HEK293T (cell line): ENCODE data around the gene NOTCH3.

ENCODE experiments used
- CTCF ChIA-PET: fragments of 350-600 bp; formaldehyde crosslinking; extraction: SDS; loops from one replicate; lab custom pipeline; 2021; ENCODE audit warnings: antibody characterized with exemption, inconsistent platforms; lab: Yijun Ruan, JAX
- POLR2A ChIA-PET: fragments of 350-600 bp; formaldehyde crosslinking; extraction: SDS; loops from one replicate; lab custom pipeline; 2020; ENCODE audit warnings: antibody characterized with exemption, inconsistent platforms; lab: Yijun Ruan, JAX
- DNase-seq: peaks from one replicate; pipeline ENCODE4 v3.0.0; 2012; ENCODE audit warnings: mixed read lengths; ENCODE audit errors: extremely low spot score
- ARNT ChIP-seq: fragments of 450-650 bp; IDR thresholded peaks from 2 replicates; pipeline ENCODE4 v1.6.1; 2017; ENCODE audit warnings: mild to moderate bottlenecking
- BHLHE40 ChIP-seq: fragments of 450-650 bp; IDR thresholded peaks from 2 replicates; pipeline ENCODE4 v1.6.1; 2016; ENCODE audit warnings: mild to moderate bottlenecking, moderate library complexity, borderline replicate concordance
- CTBP1 ChIP-seq: fragments of 450-650 bp; IDR thresholded peaks from 2 replicates; pipeline ENCODE4 v1.6.1; 2016; ENCODE audit warnings: borderline replicate concordance
- ELF4 ChIP-seq: fragments of 450-650 bp; IDR thresholded peaks from 2 replicates; pipeline ENCODE4 v1.6.1; 2017; ENCODE audit warnings: antibody characterized with exemption
- FOXA1 ChIP-seq: fragments of 450-650 bp; IDR thresholded peaks from 2 replicates; pipeline ENCODE4 v1.6.1; 2016; ENCODE audit warnings: mild to moderate bottlenecking
- FOXK2 ChIP-seq: fragments of 450-650 bp; IDR thresholded peaks from 2 replicates; pipeline ENCODE4 v1.6.1; 2016; ENCODE audit warnings: mild to moderate bottlenecking
- FOXM1 ChIP-seq: fragments of 450-650 bp; IDR thresholded peaks from 2 replicates; pipeline ENCODE4 v1.6.1; 2017; ENCODE audit warnings: mild to moderate bottlenecking, borderline replicate concordance
- HDGF ChIP-seq: fragments of 450-650 bp; IDR thresholded peaks from 2 replicates; pipeline ENCODE4 v1.6.1; 2017; ENCODE audit warnings: antibody characterized with exemption, borderline replicate concordance
- L3MBTL2 ChIP-seq: fragments of 450-650 bp; conservative IDR thresholded peaks from 2 replicates; pipeline ENCODE4 v1.6.1; 2016; ENCODE audit warnings: mild to moderate bottlenecking
- LEF1 ChIP-seq: fragments of 450-650 bp; IDR thresholded peaks from 2 replicates; pipeline ENCODE4 v1.6.1; 2017; ENCODE audit warnings: mild to moderate bottlenecking, borderline replicate concordance
- NFRKB ChIP-seq: fragments of 450-650 bp; IDR thresholded peaks from 2 replicates; pipeline ENCODE4 v1.6.1; 2016; ENCODE audit warnings: mild to moderate bottlenecking, moderate library complexity
- SP1 ChIP-seq: fragments of 450-650 bp; IDR thresholded peaks from 2 replicates; pipeline ENCODE4 v1.6.1; 2017
- SUZ12 ChIP-seq: fragments of 450-650 bp; IDR thresholded peaks from 2 replicates; pipeline ENCODE4 v1.6.1; 2016; ENCODE audit warnings: mild to moderate bottlenecking
- TARDBP ChIP-seq: fragments of 450-650 bp; IDR thresholded peaks from 2 replicates; pipeline ENCODE4 v1.6.1; 2016
- ZNF384 ChIP-seq: fragments of 450-650 bp; IDR thresholded peaks from 2 replicates; pipeline ENCODE4 v1.6.1; 2016
- TF ChIP-seq, protein P1 (sequence below): fragments of 450-650 bp; IDR thresholded peaks from 2 replicates; pipeline ENCODE4 v1.6.1; 2016

The NOTCH3 gene

DNA sequence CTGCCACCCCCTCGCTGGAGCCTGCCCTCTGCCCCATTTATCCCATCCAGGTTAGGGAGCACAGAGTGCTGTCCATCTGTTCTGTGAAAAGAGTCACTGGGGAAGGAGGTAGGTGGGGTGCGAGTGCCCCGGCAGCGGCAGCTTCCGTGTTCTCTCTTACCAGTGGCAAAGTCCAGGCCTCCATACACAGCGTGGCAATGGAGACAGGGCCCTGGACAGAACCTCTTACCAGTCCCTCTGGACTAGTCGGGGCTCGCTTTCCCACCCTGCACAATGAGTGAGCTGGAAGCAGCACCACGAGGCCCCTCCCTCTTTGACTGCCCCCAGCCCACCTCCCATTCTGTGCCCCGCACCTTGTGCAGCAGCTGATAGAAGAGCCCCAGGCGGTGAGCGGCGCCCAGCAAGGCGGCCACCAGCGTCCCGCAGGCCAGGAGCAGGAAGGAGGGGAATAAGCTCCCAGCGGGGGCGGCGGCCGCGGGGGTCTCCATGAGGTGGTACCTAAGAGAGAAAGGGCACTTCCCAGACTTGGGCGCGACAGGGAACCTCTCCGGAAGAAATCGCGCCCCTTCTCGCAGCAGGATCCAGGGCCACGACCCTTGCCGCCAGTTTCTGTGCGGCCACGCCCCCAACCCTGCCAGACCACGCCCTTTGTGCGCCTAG lies 76.1 kb downstream of the NOTCH3 start:
- ChIA-PET CTCF (interaction anchor here (0.5 kb wide), 1 partner anchor 1336 kb away, joined by 4 read pairs; no protein-coding TSS in a partner anchor), POLR2A (interaction anchor here (1.3 to 3.5 kb wide), 5 partner anchors 9 to 24 kb away, joined by 5 to 17 read pairs (median 6); partner anchors contain the start of gene SYDE1)
- no peak for DNase-seq
- no peak for TF ChIP-seq FOXK2
- TF ChIP-seq LEF1: no peak

DNA sequence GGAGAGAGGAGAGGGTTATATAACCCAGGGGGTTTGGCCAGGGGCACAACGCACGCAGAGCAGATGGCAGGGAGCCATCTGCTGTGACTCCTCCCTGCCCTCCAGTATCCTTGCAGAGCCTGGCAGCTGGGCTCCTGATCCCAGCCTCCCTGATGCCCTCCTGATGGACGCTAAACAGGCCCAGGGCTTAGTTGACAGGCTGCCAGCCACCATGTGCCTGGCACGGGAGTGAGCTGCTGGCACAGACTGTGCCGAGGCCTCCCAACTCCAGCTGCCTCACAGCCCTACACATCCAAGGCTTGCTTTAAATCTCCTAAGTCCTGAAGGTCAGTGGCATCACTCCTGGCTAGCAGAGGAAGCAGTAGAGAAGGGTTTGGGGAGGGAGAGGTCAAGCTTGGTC lies 76.9 kb downstream of the NOTCH3 start:
- POLR2A ChIA-PET: interaction anchor here (3.5 kb wide), 1 partner anchor 8 kb away, joined by 17 read pairs; no protein-coding TSS in a partner anchor
- CTCF ChIA-PET: no interaction called here
- TF ChIP-seq TARDBP (no peak), ZNF384 (no peak), NFRKB (no peak), HDGF (no peak), FOXA1 (no peak), L3MBTL2 (no peak), FOXK2 (no peak), ELF4 (no peak)
- DNase-seq: no peak

DNA sequence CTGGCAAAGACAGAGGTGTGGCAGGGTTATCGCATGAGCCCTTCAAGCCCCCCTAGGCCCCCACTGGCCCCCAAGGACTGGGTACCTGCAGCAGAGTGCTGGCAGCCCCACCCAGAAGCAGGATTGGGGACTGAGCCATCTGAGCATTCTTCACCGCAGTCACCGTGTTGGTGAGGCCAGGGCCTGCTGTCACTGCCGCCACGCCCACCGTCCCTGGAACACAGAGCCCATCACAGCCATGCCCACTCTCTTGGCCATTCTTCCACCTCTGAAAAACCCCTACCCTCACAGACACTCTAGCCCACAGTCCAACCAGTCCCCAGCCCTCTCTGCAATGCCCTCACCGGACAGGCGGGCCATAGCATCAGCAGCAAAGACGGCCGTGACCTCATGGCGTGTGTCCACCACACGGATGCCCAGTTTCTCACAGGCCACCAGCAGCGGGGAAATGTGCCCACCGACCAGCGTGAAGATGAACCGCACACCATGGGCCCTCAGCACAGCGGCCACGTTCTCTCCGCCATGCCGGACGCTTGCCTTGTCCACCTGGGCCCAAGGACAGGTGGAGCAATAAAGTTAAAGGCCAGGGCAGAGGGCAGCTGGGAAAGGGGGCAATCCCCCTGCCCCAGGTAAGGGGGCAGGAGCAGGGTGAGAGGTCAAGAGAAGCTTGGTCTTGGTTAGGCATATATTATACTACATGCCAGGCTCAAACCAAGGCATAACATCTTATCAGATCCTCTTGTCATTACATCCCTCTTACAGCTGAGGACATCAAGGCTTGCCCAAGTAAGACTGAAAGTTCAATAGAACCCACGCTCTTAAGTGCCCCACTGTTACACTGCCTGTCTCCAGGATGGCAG lies 77.5 kb downstream of the NOTCH3 start:
- ChIA-PET POLR2A (interaction anchor here (3.5 kb wide), 1 partner anchor 7 kb away, joined by 17 read pairs; no protein-coding TSS in a partner anchor), CTCF (no interaction called here)

DNA sequence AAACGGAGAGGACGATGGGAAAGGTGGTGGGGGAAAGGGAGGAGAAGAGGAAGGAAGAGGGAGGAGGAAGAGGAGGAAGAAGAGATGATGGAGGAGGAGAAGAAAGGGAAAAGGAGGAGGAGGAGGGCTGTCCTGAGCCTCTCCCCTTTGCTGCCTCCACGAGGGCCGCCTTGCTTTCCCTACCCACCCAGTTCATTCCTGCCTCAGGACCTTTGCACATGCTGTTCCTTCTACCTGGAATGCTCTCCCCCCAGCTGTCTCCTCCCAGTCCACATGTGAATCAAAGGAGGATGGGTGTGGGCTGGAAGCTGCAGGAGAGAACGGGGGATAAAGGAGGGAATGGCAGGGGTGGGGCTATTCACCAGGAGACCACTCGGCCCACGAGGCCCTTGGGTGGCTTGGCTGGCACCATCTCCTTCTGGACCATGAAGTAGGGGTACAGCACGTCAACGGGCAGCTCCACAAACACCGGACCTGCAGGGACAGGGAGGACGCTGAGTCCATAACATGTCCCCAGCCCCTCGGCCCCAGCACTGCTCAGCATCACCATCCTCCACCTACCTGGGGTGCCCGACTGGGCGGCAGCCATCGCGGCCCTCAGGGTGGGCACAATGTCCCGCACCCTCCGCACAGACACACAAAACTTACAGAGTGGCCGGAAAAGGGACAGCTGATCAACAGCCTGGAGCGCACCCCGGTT lies 78.3 kb downstream of the NOTCH3 start:
- ChIA-PET POLR2A (no interaction called here), CTCF (no interaction called here)
- TF ChIP-seq ELF4: no peak
- no peak for TF ChIP-seq NFRKB
- no peak for TF ChIP-seq SUZ12
- TF ChIP-seq LEF1: no peak
- TF ChIP-seq FOXK2: no peak
- no peak for TF ChIP-seq ARNT
- no peak for TF ChIP-seq HDGF
- no peak for TF ChIP-seq TARDBP
- DNase-seq: no peak

More for the DNA sequence above, 77.5 kb downstream of the NOTCH3 start:
- no peak for TF ChIP-seq BHLHE40
- TF ChIP-seq ARNT: no peak
- no peak for TF ChIP-seq SP1
- no peak for TF ChIP-seq NFRKB
- no peak for TF ChIP-seq CTBP1
- no peak for TF ChIP-seq HDGF
- no peak for TF ChIP-seq L3MBTL2
- TF ChIP-seq FOXM1: no peak
- no peak for TF ChIP-seq FOXK2
- TF ChIP-seq, protein P1, sequence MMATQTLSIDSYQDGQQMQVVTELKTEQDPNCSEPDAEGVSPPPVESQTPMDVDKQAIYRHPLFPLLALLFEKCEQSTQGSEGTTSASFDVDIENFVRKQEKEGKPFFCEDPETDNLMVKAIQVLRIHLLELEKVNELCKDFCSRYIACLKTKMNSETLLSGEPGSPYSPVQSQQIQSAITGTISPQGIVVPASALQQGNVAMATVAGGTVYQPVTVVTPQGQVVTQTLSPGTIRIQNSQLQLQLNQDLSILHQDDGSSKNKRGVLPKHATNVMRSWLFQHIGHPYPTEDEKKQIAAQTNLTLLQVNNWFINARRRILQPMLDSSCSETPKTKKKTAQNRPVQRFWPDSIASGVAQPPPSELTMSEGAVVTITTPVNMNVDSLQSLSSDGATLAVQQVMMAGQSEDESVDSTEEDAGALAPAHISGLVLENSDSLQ: no peak
- no peak for TF ChIP-seq ELF4
- TF ChIP-seq SUZ12: no peak
- TF ChIP-seq ZNF384: no peak
- no peak for TF ChIP-seq TARDBP
- no peak for DNase-seq

DNA sequence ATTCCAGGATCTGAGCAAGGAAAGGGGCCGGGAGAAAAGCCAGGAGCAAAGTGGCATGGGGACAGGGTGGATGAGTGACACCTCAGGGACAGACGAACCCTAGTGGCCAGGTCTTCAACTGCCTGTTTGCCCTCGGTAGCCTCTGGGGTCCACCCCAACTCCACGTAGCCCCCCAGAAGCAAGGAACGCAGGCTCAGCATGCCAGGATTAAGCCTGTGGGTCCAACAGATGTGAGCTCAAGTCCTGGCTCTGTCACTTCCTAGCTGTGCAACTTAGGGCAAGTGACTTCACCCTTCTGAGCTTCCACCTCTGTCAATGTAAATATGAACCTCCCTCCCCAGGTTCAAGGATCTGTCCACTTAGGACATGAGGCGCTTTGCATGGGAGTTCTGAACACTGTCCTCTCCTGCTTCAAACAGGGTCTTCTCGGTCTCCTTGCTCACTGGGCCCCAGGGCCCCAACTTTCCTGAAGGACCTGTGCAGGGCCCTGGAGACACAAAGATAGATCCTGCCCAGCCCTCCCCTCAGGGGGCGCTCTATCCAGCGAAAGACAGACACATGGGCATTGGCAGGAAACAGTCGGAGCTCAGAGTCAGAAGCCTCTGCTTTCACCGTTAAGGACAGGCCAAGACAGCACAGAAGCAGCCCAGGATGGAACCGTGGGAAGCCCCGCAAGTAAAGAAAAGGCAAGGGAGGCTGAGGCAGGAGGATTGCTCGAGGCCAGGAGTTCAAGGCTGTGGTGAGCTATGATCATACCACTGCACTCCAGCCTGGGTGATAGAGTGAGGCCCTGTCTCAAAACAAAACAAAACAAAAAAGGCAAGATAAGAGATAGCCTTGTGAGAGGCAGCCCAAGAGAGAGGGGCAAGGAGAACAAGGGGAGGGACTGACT lies 80.4 kb downstream of the NOTCH3 start:
- CTCF ChIA-PET: interaction anchor here (0.7 kb wide), 1 partner anchor 12 kb away, joined by 3 read pairs; no protein-coding TSS in a partner anchor
- DNase-seq: no peak
- no peak for TF ChIP-seq FOXA1
- TF ChIP-seq ELF4: no peak
- no peak for TF ChIP-seq CTBP1
- TF ChIP-seq LEF1: no peak
- no peak for TF ChIP-seq SUZ12
- TF ChIP-seq, protein P1: no peak
- no peak for TF ChIP-seq HDGF
- POLR2A ChIA-PET: no interaction called here
